RKO (cell line): ENCODE data around the gene IL37.

Source experiments
- DNase-seq: peaks from one replicate; pipeline ENCODE4 v3.0.0-alpha.2; 2016; ENCODE audit warnings: low spot score

IL37 gene

GRCh38 chr2:112910865-112911264 lies at the start of gene IL37:
Gene IL37, plus strand, starts transcription at chr2:112911165. Its CDS starts 1,848 bp downstream, at chr2:112913013.
- DNase-seq: no peak

- no peak for DNase-seq
These were observed 46.9 kb upstream of the IL37 start for GRCh38 chr2:112864072-112864471.

- DNase-seq: no peak
These were observed 44.7 kb upstream of the IL37 start for GRCh38 chr2:112866128-112866835.

DNA sequence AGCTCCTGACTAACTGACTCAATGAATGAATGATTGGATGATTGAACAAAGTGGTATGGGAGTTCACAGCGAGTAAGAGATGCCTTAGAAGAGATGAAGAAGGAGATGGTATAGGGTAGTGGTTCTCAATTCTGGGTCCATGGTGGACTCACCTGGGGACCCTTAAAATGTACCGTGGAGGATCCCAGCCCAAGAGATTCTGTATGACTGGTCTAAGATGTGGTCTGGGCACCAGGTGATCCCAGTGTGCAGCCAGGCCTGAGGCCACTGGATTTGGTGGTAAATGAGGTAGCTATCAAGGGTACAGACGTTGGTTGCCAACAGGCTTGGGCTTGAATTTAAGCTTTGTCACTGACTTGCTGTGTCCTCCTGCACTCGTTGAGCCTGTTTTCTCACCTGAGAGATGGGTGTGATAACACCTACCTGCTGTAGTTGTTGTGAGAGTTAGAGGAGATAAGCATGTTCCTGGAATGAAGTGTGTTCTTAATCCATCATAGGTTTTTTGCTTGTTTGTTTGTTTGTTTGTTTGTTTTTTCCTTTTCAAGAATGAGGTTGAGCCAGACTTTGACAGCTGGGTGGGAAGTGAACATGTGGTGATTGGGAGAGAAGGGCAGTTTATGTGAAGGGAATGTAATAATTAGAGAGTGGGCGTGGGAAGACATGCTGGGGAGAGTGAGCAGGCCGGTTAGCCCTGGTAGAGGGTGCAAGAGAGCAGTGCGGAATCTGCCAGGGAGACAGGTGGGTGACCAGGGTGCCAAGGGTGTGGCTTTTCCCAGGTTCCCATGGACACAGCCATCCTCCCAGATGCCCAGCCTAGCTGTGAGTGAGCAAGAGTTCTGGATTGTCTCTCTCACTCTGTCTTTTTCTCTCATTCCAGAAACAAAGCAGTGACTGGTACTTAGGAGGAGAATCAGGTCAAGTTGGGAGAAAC lies 43.0 kb upstream of the IL37 start:
- DNase-seq: no peak

GRCh38 chr2:112869258-112869842 lies 41.6 kb upstream of the IL37 start:
- DNase-seq: peak; percentile 43

- DNase-seq: no peak
These were observed 39.8 kb upstream of the IL37 start for GRCh38 chr2:112870841-112871835.

DNA sequence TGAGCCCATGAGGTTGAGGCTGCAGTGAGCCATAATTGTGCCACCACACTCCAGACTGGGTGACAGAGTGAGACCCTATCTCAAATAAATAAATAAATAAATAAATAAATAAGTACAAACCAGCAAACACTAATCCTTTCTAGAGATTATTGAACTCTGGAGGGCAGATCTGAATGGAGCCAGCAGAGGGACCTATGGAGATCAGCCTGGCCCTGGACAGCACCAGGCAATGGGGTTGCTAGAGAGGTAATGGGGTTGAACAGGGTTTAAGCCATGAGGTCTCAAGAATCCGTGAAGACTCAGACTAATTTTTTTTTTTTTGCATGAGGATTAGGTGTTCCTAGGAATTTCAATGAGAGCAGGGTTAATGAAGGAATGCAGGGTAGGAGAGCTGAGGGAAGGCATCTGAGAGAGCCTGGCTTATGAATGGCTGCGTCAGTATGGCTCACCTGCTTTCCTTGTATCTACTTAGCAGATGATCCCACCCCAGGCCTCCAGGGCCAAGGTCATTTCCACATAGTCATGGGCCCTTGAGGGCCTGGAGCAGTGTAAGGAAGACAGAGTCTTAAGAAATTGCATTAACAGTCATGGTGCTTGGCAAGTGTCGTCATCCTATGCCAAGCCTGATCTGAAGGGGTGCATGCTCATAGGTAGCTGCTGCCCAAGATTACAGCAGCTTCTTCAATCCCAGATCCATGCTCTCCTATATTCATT lies 34.6 kb upstream of the IL37 start:
- no peak for DNase-seq

- DNase-seq: peak; percentile 13
These were observed 34.0 kb upstream of the IL37 start for GRCh38 chr2:112876971-112877361.

DNA sequence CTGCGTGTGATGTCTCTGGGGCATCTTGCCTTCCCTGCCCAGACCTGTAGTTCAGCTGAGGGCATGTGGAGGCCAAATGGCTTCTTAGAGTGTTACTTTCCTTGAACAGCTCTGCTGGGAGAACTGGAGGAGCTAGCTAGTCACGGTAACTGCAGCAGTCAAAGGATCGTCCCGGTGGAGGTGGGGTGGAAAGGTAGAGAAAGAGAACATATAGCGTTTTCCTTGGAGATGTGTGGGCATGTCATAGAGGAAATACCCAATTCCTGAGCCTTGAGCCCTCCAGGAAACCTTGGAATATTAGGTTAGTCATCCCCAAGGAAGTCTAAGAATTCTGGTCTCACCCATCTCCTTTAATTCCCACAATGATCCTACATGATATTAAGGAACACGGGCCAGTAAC lies 33.5 kb upstream of the IL37 start:
- no peak for DNase-seq

- no peak for DNase-seq
These were observed 31.4 kb upstream of the IL37 start for GRCh38 chr2:112879491-112880041.

DNA sequence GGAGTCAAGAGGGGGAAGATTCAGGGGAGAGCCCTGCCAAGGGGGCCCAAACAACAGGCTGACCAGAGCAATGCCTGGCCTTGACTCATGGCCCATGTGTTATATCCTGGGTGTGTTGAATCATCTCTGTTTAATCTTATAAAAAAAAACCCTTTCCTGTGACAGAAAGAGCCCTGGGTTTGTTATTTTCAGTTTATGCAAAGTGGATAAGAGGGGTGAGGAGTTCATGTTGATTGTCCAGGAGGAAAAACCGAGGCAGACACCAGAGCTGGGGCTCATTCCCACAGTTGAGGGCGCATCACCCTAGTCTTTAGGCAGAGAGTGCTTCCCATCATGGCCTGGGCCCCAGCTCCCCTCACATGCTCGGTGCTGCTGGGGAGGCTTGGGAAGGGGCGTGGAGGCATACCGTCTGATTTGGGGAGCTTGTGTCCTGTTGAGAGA lies 30.9 kb upstream of the IL37 start:
- peak; percentile 35 for DNase-seq

DNA sequence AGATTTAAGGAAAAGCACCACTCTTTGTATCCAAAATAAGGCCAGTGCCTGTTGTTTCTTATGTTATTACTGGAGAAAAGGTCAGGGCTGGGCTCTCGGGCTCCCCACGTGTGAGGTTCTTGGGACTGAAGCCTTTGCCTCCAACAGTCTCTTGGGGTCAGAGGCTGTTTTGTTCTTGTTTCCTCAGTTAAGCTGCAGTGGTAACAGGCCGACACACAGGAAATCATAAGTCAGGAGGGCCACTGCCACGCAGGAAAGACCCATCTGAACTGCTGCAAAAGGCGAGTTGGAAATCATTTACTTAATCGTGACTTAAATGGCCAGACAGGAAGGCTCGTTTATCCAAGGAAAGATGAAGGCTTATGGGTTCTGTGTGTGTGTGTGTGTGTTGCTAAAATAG lies 30.3 kb upstream of the IL37 start:
- DNase-seq: no peak

DNA sequence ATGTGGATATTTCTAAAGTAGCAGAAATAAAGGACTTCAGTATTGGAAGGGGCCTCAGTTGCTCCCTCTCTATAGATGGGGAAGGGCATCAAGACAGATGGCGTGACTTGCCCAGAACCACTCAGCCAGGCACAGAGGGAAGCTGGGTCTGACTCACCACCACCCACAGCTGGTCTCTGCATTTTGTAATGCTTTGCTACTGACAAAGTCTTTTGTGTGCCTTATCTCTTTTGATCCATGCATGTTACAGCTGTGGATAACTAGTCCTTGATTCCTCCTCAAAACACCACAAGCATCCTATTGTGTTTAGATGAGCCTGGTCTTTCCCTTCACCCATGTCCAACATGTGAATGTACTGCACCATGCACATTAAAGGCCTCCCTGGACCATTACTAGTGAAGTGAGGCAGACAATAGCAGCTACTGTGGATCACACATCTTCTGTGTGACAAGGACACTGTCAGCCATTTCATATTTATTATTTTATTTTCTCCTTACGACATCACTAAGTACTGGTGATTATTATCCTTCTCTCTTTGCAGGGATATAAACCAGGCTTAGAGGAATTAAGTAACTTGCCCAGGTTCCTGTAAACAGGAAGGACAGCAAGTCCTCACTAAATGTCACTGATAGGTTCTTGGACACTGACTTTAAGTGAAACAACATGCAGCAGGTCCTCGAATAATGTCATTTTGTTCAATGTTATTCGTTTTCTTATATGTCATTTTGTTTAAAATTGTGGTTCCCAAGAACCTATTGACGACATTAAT lies 29.6 kb upstream of the IL37 start:
- peak; percentile 56 for DNase-seq

GRCh38 chr2:112883669-112884068 lies 27.3 kb upstream of the IL37 start:
- DNase-seq: no peak

DNA sequence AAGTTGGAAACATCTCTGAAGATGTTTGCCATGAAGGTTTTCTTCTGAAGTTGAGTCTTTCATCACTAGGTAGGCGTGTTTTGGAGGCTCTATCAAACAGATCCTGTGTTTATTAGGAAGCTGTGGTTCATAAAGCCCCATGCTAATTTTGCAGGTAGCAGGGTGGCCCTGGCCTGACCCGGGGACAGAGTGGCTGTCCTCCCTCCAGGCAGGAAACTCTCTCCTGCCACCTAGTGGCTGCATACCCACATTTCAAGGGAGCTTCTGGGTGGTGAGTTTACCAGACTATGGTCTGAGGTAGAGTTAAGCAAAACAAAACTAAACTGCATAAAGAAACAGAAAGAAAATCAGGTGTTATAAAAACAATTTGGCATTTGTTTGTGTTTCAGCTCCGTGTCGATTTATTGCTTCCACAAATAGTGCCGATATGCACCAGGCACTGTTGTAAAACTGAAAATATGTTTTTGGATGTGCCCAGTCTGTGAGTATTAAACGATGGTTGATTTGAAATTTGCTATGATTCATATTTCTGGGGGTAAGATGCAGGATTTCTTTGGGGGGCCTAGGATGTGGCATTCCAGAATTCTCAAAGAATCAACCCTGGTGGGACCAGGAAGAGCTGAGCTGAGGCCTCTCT lies 26.0 kb upstream of the IL37 start:
- peak; percentile 23 for DNase-seq

GRCh38 chr2:112885506-112885902 lies 25.5 kb upstream of the IL37 start:
- DNase-seq: no peak

GRCh38 chr2:112886291-112886690 lies 24.7 kb upstream of the IL37 start:
- no peak for DNase-seq

GRCh38 chr2:112887964-112888749 lies 22.8 kb upstream of the IL37 start:
- DNase-seq: no peak
